ENCODE measurements around the gene SUN5. TPM values are rescaled to one million over a fixed set of nuclear protein-coding genes. Genes with fewer than 3 reads are reported as not detected.

SUN5 gene
- total and polyA plus RNA-seq, 2 donors (not counting 1 experiment from before 2014, with no cell fraction given): not detected

DNA sequence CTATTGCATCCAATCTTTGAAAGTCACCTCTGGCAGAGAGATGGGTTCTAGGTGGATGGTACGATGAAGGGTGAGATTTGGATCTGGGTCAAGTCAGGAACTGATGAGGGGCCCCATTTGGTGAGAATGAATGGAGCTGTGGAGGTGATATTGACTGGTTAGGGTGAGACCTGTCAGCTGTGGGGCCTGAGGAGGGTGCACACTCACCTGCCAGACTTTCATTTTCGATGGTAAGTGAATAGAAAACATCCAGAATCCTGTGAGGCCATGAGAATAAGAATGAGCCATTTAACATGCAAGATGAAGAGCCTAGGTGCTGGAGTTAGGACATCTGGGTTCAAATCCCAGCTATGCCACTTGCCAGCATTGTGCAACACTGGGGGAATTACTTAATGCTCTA is 6.8 kb downstream of the SUN5 start:
- peaks cover 13% of the 10 kb centered on the region for H3K4me1 Mint-ChIP-seq
- 74% methylated on average over 2 of the region's 2 CpGs for WGBS (ENCODE audit: insufficient coverage)
- ChIA-PET POLR2A (no interaction called here), CTCF (no interaction called here)
- Histone ChIP-seq H3K9ac (ENCODE audit: low read length) (no peak overlapping the region), H4K20me1 (ENCODE audit: control insufficient read depth, insufficient read depth, low read length, poor library complexity, severe bottlenecking) (no peaks in the 10 kb centered on the region), H3K27ac (ENCODE audit: low read length in 2 of 2) (no peak overlapping the region), H3K79me2 (ENCODE audit: control insufficient read depth, insufficient read depth, low read length) (no peaks in the 10 kb centered on the region), H3K4me1 (ENCODE audit: control insufficient read depth in 2 of 2, insufficient read depth in 2 of 2, low read length in 2 of 2) (peaks cover 9 to 10% of the 10 kb centered on the region in 2 donors), H3K4me2 (replicated peaks; ENCODE audit: low read depth, low read length, poor library complexity, severe bottlenecking) (no peak overlapping the region), H2AFZ (ENCODE audit: insufficient read depth, low read depth, low read length, poor library complexity, severe bottlenecking) (no peak overlapping the region), H3K9me3 (ENCODE audit: control extremely low read depth in 1 of 3, control insufficient read depth in 2 of 3, insufficient read depth in 1 of 3, low read length in 2 of 3) (peaks cover 3 to 12% (median 7%) of the 10 kb centered on the region in 3 donors), H3K36me3 (replicated peaks in 1 of 2; ENCODE audit: control extremely low read depth in 1 of 2, control insufficient read depth in 1 of 2, extremely low read depth in 1 of 2, insufficient read depth in 2 of 2, low read length in 1 of 2) (no peaks in the 10 kb centered on the region), H3K27me3 (replicated peaks in 1 of 4; ENCODE audit: control extremely low read depth in 1 of 4, control insufficient read depth in 3 of 4, insufficient read depth in 4 of 4, low read length in 3 of 4) (no peaks in the 10 kb centered on the region), H3K4me3 (ENCODE audit: control extremely low read depth in 1 of 5, extremely low read depth in 1 of 5, insufficient read depth in 1 of 5, low read depth in 2 of 5, low read length in 4 of 5) (no peak overlapping the region)
- ATAC-seq (ENCODE audit: low read depth) (no peak), DNase-seq (no peak)
- no peak overlapping the region for H3K27ac Mint-ChIP-seq
- H3K4me3 Mint-ChIP-seq: no peak overlapping the region
- TF ChIP-seq EZH2 (IDR thresholded peaks at IDR 0.05; ENCODE audit: borderline replicate concordance, insufficient read depth, low read depth, low read length, poor library complexity, severe bottlenecking): no peak
- no peak for TF ChIP-seq CTCF (IDR thresholded peaks at IDR 0.05)
- H3K9me3 Mint-ChIP-seq (ENCODE audit: insufficient read depth): peaks cover 7% of the 10 kb centered on the region
- intact Hi-C loops (cut with micrococcal nuclease): no loop called here
- H3K27me3 Mint-ChIP-seq: no peaks in the 10 kb centered on the region

DNA sequence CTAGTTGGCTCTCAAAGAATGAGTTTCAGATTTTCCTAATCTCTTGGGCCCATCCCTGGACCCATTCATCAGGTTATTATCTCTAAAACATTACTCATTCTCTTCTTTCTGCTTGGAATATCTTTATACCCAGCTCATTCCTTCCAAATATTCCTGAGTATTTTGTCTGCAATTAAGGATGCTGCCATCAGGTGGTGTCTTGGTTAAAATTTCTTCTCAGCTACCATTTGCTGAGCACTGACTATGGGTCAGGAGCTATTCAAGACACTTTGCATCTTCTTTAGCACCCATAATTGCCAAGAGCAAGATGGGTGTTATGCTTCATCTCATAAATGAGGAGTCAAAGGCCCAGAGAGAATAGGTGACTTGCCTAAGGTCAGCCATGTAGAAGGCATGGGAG is 8.4 kb downstream of the SUN5 start:
- Mint-ChIP-seq H3K27me3 (no peaks in the 10 kb centered on the region), H3K4me3 (no peak overlapping the region), H3K27ac (no peak overlapping the region), H3K9me3 (ENCODE audit: insufficient read depth) (peaks cover 7% of the 10 kb centered on the region), H3K4me1 (peaks cover 29% of the 10 kb centered on the region)
- Histone ChIP-seq H3K27me3 (replicated peaks in 1 of 4; ENCODE audit: control extremely low read depth in 1 of 4, control insufficient read depth in 3 of 4, insufficient read depth in 4 of 4, low read length in 3 of 4) (no peaks in the 10 kb centered on the region), H2AFZ (ENCODE audit: insufficient read depth, low read depth, low read length, poor library complexity, severe bottlenecking) (no peak overlapping the region), H3K36me3 (replicated peaks in 1 of 2; ENCODE audit: control extremely low read depth in 1 of 2, control insufficient read depth in 1 of 2, extremely low read depth in 1 of 2, insufficient read depth in 2 of 2, low read length in 1 of 2) (no peaks in the 10 kb centered on the region), H4K20me1 (ENCODE audit: control insufficient read depth, insufficient read depth, low read length, poor library complexity, severe bottlenecking) (no peaks in the 10 kb centered on the region), H3K79me2 (ENCODE audit: control insufficient read depth, insufficient read depth, low read length) (no peaks in the 10 kb centered on the region), H3K9me3 (ENCODE audit: control extremely low read depth in 1 of 3, control insufficient read depth in 2 of 3, insufficient read depth in 1 of 3, low read length in 2 of 3) (peaks cover 3 to 12% (median 7%) of the 10 kb centered on the region in 3 donors), H3K4me1 (ENCODE audit: control insufficient read depth in 2 of 2, insufficient read depth in 2 of 2, low read length in 2 of 2) (peaks cover 24 to 26% of the 10 kb centered on the region in 2 donors), H3K27ac (ENCODE audit: low read length in 2 of 2) (no peak overlapping the region), H3K4me2 (replicated peaks; ENCODE audit: low read depth, low read length, poor library complexity, severe bottlenecking) (no peak overlapping the region), H3K4me3 (ENCODE audit: control extremely low read depth in 1 of 5, extremely low read depth in 1 of 5, insufficient read depth in 1 of 5, low read depth in 2 of 5, low read length in 4 of 5) (no peak overlapping the region), H3K9ac (ENCODE audit: low read length) (no peak overlapping the region)
- ChIA-PET POLR2A (no interaction called here), CTCF (interaction anchor here (2.3 kb wide), 1 partner anchor 94 kb away, joined by 6 read pairs; no protein-coding TSS in a partner anchor)
- DNase-seq (no peak), ATAC-seq (ENCODE audit: low read depth) (no peak)
- TF ChIP-seq CTCF (IDR thresholded peaks at IDR 0.05): no peak
- no peak for TF ChIP-seq EZH2 (IDR thresholded peaks at IDR 0.05; ENCODE audit: borderline replicate concordance, insufficient read depth, low read depth, low read length, poor library complexity, severe bottlenecking)
- intact Hi-C loops (cut with micrococcal nuclease): no loop called here

All from B cell (primary cell).